Glutamatergic neuron (in vitro differentiated cells): ENCODE measurements around the gene RALGPS1. TPM values are rescaled to one million over a fixed set of nuclear protein-coding genes. Genes with fewer than 3 reads are reported as not detected.

Experiments
- DNase-seq: peaks from one replicate; pipeline ENCODE4 v3.0.0; 2022
- H3K27ac Mint-ChIP-seq: one replicate; pipeline ENCODE4 v1.8.0; 2020; ENCODE audit warnings: mild to moderate bottlenecking, mixed read lengths, inconsistent platforms; ENCODE audit not compliant: unreplicated experiment
- H3K27me3 Mint-ChIP-seq: one replicate; pipeline ENCODE4 v1.8.0; 2020; ENCODE audit warnings: mild to moderate bottlenecking, moderate library complexity, mixed read lengths, inconsistent platforms; ENCODE audit not compliant: unreplicated experiment
- H3K36me3 Mint-ChIP-seq: one replicate; pipeline ENCODE4 v1.8.0; 2020; ENCODE audit warnings: mild to moderate bottlenecking, mixed read lengths, inconsistent platforms; ENCODE audit not compliant: unreplicated experiment
- H3K4me1 Mint-ChIP-seq: one replicate; pipeline ENCODE4 v1.8.0; 2020; ENCODE audit warnings: mild to moderate bottlenecking, low read depth, mixed read lengths, inconsistent platforms; ENCODE audit not compliant: unreplicated experiment
- H3K4me3 Mint-ChIP-seq: one replicate; pipeline ENCODE4 v1.8.0; 2020; ENCODE audit warnings: mild to moderate bottlenecking, mixed read lengths, inconsistent platforms; ENCODE audit not compliant: unreplicated experiment
- H3K9me3 Mint-ChIP-seq: one replicate; pipeline ENCODE4 v1.8.0; 2020; ENCODE audit warnings: mild to moderate bottlenecking, moderate library complexity, mixed read lengths, inconsistent platforms; ENCODE audit not compliant: unreplicated experiment
- CTCF ChIP-seq: fragments of 200-600 bp; sonication (generic); IDR thresholded peaks from one replicate; pipeline ENCODE4 v1.5.0; 2021; ENCODE audit not compliant: partially characterized antibody, unreplicated experiment
- total RNA-seq: library from RNA; stranded (reverse); fragmentation: NEBNext Ultra II Directional; extraction: Animal tissue kit (Norgen Biotek cat#: 25700); gene quantifications from one replicate; pipeline ENCODE4 v1.2.1, GENCODE V29; 2021; ENCODE audit not compliant: unreplicated experiment

Gene RALGPS1
- total RNA-seq, 1 donor from 2014 or later, result 23.8 TPM

GRCh38 chr9:127085186-127085585, 170.6 kb downstream of the RALGPS1 start:
- Mint-ChIP-seq H3K27me3 (peaks cover 7% of the 10 kb centered on the region), H3K36me3 (peaks cover 13% of the 10 kb centered on the region), H3K4me3 (no peak overlapping the region), H3K4me1 (peaks cover 3% of the 10 kb centered on the region), H3K27ac (no peak overlapping the region), H3K9me3 (peaks cover 11% of the 10 kb centered on the region)
- TF ChIP-seq CTCF, result no peak
- no peak for DNase-seq

GRCh38 chr9:127086771-127087170, 172.2 kb downstream of the RALGPS1 start:
- Mint-ChIP-seq H3K4me3 (no peak overlapping the region), H3K27ac (no peak overlapping the region), H3K27me3 (peaks cover 6% of the 10 kb centered on the region), H3K4me1 (no peaks in the 10 kb centered on the region), H3K36me3 (peaks cover 17% of the 10 kb centered on the region), H3K9me3 (peaks cover 11% of the 10 kb centered on the region)
- no peak for TF ChIP-seq CTCF
- no peak for DNase-seq

- DNase-seq, result no peak
- Mint-ChIP-seq H3K27me3 (peaks cover 6% of the 10 kb centered on the region), H3K9me3 (peaks cover 11% of the 10 kb centered on the region), H3K27ac (no peak overlapping the region), H3K4me1 (no peaks in the 10 kb centered on the region), H3K36me3 (peaks cover 17% of the 10 kb centered on the region), H3K4me3 (no peak overlapping the region)
- no peak for TF ChIP-seq CTCF
Observed at GRCh38 chr9:127087411-127087810, 172.8 kb downstream of the RALGPS1 start.

- TF ChIP-seq CTCF, result no peak
- Mint-ChIP-seq H3K4me1 (no peaks in the 10 kb centered on the region), H3K27me3 (peaks cover 6% of the 10 kb centered on the region), H3K9me3 (peaks cover 13% of the 10 kb centered on the region), H3K4me3 (no peak overlapping the region), H3K27ac (no peak overlapping the region), H3K36me3 (peaks cover 17% of the 10 kb centered on the region)
- DNase-seq, result no peak
Observed at GRCh38 chr9:127087836-127088235, 173.3 kb downstream of the RALGPS1 start.

- peaks cover 17% of the 10 kb centered on the region for H3K36me3 Mint-ChIP-seq
- DNase-seq, result no peak
- TF ChIP-seq CTCF, result no peak
- no peak overlapping the region for H3K4me3 Mint-ChIP-seq
- H3K27ac Mint-ChIP-seq, result no peak overlapping the region
- H3K4me1 Mint-ChIP-seq, result no peaks in the 10 kb centered on the region
- H3K9me3 Mint-ChIP-seq, result peaks cover 13% of the 10 kb centered on the region
- H3K27me3 Mint-ChIP-seq, result peaks cover 3% of the 10 kb centered on the region
Observed at GRCh38 chr9:127088724-127089615, 174.4 kb downstream of the RALGPS1 start.
